ENCODE results near the gene LRRTM2.
"Not testable (repeated sequence)": the region's sequence is repeated elsewhere in the genome, so short reads cannot be mapped to it uniquely, and the experiment has no call there.

The LRRTM2 gene
- total RNA-seq: 0.06 to 0.30 reads per million in 2 experiments

DNA sequence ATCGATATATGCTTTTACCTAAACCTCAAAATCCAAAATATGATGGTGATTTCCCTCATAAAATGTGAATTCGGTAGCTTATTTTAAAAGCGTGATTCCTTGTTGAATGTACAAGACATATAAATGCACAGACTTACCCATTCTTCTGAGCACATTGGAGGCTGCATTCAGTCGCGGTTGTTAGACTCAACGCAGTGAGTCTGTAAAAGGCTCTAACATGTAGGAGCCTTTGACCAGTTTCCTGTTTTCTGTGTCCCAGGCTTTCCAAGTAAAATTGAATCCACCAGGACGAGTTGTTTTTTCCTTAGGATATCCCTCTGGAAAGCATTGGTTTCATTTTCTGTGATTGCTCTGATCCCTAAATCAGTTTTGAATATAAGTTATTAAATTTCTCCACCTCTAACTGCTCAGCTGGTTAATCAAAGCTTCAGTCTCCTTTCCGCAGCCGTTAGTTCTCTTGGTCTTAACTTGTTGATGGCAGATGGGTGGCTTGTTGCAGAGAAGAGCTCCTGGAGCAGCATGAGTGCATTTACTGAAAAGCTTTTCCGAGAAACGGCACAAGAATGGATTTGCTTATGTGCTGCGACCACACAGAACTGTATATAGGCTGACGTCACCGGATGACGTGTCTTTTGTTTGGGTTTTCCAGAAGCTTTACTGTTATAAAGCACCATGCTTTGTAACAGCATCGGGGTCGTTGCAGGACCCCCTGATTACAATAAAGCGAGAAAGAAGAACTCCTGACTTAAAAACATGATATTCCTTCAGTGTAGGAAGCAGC is at the start of gene LRRTM2:
Gene LRRTM2 (minus strand): TSS at position 565 of the 781 bp plus-strand sequence. CDS start 424 bp downstream, at position 141.
- no peak for DNase-seq (ENCODE audit: low read depth)

GRCh38 chr5:138922494-138922893 is 47.4 kb upstream of the LRRTM2 start:
- no peak for DNase-seq (ENCODE audit: low read depth)

- DNase-seq (ENCODE audit: low read depth): not testable (repeated sequence)
Observed at GRCh38 chr5:138921362-138921761, 46.2 kb upstream of the LRRTM2 start.

- DNase-seq (ENCODE audit: low read depth): no peak
Observed at GRCh38 chr5:138920181-138920580, 45.0 kb upstream of the LRRTM2 start.

GRCh38 chr5:138918686-138919085 is 43.6 kb upstream of the LRRTM2 start:
- no peak for DNase-seq (ENCODE audit: low read depth)

GRCh38 chr5:138914338-138914737 is 39.2 kb upstream of the LRRTM2 start:
- DNase-seq (ENCODE audit: low read depth): no peak

- DNase-seq (ENCODE audit: low read depth): no peak
Observed at GRCh38 chr5:138913773-138914172, 38.6 kb upstream of the LRRTM2 start.

DNA sequence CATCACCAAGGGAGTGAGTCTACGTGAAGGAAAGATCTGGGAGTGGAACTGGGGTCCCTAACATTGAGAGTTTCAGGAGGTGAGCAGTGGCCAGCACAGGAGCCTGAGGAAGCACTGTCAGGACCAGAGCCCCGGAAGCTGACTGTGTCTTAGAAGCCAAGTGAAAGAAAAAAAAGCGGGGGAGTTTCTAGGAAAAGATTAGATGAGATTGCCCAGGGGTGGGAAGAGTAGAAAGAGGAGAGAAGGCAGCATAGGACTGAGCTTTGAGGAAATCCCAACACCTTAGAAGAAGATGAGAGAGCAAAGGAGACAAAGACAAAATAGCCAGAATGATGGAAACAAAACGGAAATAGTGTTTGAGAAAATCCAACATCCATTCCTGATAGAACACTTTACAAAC is 37.0 kb upstream of the LRRTM2 start:
- no peak for DNase-seq (ENCODE audit: low read depth)

- no peak for DNase-seq (ENCODE audit: low read depth)
Observed at GRCh38 chr5:138911441-138911840, 36.3 kb upstream of the LRRTM2 start.

GRCh38 chr5:138910546-138911185 is 35.5 kb upstream of the LRRTM2 start:
- DNase-seq (ENCODE audit: low read depth): no peak

DNA sequence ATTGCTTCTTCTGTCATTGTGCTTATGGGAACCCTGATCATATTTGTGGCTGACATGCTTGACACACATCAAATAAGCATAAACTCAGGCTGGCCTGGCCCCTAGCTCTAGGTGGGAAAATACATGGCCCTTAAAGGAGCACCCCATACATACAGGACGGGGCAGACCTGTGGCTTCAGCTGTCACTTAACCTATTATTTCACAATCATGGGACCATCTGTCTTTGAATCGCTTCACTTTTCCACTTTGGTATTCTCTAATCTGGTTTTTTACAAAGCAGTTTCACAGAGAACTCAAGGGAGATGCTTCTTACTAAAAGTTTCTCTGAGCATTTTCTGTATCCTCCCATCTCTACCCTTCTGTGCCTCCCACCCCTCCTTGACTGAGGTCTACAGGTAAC is 34.6 kb upstream of the LRRTM2 start:
- DNase-seq (ENCODE audit: low read depth): no peak

DNA sequence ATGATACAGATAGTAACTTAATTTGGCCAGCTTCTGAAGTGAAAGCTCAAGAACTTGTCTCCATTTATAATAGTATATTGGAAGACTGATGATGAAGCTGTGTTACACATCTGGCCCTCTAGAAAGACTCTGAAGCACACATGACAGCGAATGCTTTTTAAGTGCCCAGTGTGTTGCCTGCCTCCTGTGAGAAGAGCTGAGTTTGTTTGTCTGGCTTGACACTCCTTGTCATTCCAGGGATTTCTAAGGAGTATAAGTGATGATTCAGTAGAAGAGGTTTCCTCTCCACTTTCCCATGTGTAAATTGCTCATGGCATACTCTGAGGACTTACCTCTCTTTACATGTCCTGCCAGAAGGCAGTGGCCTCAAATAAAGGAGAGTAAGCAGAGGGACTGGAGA is 30.4 kb upstream of the LRRTM2 start:
- no peak for DNase-seq (ENCODE audit: low read depth)

- DNase-seq (ENCODE audit: low read depth): no peak
Observed at GRCh38 chr5:138903130-138903775, 28.1 kb upstream of the LRRTM2 start.

GRCh38 chr5:138901716-138902115 is 26.6 kb upstream of the LRRTM2 start:
- DNase-seq (ENCODE audit: low read depth): no peak

GRCh38 chr5:138900281-138900965 is 25.3 kb upstream of the LRRTM2 start:
- no peak for DNase-seq (ENCODE audit: low read depth)

- no peak for DNase-seq (ENCODE audit: low read depth)
Observed at GRCh38 chr5:138898742-138899141, 23.6 kb upstream of the LRRTM2 start.

GRCh38 chr5:138898299-138898698 is 23.2 kb upstream of the LRRTM2 start:
- no peak for DNase-seq (ENCODE audit: low read depth)

DNA sequence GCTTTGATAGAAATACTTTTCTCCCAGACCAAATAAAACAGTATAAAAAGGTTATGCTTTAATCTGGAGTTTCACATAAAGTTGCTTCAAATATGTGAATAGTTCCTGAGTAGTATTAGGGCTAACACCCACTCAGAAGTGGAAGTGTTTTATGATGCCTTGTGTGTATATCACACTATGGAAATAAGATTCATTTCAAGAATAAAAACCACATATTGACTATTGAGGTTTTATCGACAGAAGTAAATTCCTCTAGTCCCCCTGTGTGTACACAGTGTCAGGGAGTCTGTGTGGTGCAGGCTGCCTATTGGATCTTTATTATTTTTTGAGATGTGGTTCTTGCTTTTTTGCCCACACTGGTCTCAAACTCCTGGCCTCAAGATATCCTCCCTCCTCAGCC is 20.8 kb upstream of the LRRTM2 start:
- DNase-seq (ENCODE audit: low read depth): no peak

DNA sequence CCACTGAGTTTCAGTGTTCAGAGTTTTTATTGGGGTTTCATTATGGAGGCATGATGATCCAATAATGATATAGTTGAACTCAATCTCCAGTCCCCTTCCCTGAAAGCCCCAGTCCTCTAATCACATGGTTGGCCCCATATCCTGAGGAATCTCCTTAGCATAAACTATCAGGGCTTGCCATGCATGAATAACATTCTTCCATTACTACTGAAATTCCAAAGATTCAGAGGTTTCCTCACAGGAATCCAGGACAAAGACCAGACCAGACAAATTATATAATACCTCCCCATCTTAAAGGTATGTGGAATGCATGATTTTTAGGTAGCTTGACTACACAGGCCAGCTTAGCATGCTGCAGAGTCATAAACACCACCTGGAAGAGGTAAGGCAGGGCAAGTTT is 15.5 kb upstream of the LRRTM2 start:
- no peak for DNase-seq (ENCODE audit: low read depth)

DNA sequence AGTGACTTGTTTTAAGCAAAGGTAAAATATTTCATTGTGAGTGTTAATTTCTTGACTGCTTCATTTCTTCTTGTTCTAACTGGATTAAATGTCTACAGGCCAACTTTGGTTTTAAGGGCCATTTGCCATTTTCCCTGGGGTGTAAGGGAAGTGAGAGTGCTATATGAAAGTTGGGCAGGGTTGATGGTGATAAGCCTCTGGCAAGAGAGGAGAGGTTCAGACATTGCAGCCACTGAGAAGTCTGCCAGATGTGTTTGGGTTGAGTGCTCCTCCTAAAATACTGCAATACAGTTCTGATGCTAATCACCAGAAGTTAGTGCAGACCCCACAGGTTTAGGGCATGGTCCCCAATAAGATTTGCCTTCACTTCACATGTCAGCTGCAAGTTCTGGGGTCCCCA is 14.9 kb upstream of the LRRTM2 start:
- no peak for DNase-seq (ENCODE audit: low read depth)

GRCh38 chr5:138884554-138884953 is 9.4 kb upstream of the LRRTM2 start:
- no peak for DNase-seq (ENCODE audit: low read depth)

GRCh38 chr5:138884094-138884493 is 9.0 kb upstream of the LRRTM2 start:
- no peak for DNase-seq (ENCODE audit: low read depth)
